Dermis microvascular lymphatic vessel endothelial cell (primary cell): ENCODE data around the gene RAB30. TPM values are rescaled to one million over a fixed set of nuclear protein-coding genes. Genes with fewer than 3 reads are reported as not detected.
"Not testable (repeated sequence)": the region's sequence is repeated elsewhere in the genome, so short reads cannot be mapped to it uniquely, and the experiment has no call there.

Source experiments
- DNase-seq, 2 donors: peaks; one replicate each; pipeline versions ENCODE4 v3.0.0 to v3.0.0-alpha.2; 2010; ENCODE audit warnings: low read depth in 2 of 2
- total RNA-seq: library from RNA; depleted of rRNA; stranded (reverse); fragments of >200 nt; gene quantifications from 2 replicates; pipeline ENCODE4 v1.2.1, GENCODE V29; 2014

Gene RAB30
- total RNA-seq, 1 donor from 2014 or later, result 8.1 TPM

GRCh38 chr11:82988936-82989627 lies 82.6 kb downstream of the RAB30 start:
- DNase-seq, result peak in 1 of 2 donors; percentile 42

GRCh38 chr11:82987997-82988396 lies 83.7 kb downstream of the RAB30 start:
- DNase-seq, result no peak

GRCh38 chr11:82986446-82986845 lies 85.3 kb downstream of the RAB30 start:
- DNase-seq, result peak in 1 of 2 donors; percentile 68

DNA sequence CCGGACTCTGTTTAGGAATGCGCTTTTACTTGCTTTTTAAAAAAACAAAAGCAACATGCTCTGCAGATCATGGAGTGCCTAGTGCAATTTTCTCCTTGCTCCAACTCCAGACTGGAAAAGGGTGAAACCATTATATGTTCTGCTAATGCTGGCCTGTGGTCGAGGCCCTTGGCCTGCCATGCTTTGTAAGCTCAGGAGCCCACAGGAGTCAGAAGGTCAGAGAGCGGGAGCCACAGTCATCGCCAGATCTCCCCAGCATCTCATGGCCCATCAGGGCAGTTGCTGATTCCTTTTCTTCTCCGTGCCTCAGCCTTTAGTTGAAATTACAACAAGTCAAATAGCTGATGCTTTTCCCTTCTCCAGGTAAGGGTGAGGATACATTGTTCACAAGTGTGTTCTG lies 89.8 kb downstream of the RAB30 start:
- DNase-seq, result no peak

DNA sequence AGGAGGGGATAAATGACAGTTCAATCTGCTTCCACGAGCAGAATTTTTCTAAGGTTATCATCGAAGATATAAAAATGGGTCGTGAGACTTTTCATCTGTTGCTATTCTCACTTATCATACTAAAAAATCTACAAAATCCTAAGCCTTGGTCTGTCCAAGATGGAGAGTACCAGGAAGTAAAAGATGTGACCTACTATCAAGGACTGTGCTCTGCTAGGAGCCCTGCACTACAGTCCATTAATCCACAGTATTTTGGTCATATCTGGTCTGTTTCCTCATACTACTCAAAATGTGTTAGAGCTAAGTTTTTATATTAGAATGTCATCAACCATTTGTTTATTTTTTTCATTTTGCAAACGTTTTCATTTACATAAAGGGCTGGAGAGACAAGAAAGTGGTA lies 90.8 kb downstream of the RAB30 start:
- no peak for DNase-seq

DNA sequence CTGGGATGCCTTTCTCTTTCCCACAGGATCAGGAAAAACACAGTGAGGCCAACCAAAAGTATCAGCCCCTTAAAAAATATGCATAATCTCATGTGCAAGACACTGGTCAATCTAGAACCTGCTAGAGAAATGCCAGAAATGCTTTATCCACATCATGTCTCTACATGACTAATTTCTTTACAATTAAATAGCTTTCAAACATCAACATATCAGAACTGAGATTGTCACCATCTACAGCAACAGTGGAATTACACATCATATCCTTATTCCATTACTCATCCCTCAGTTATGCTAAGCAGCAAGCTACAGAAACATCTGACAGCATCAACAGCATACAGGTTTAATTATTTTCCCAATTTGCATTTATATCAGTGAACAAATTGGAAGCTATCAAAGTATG lies 91.4 kb downstream of the RAB30 start:
- peak; percentile 61 to 88 for DNase-seq

- DNase-seq, result peak in 1 of 2 donors; percentile 12
Measured at GRCh38 chr11:82979824-82980223, 91.9 kb downstream of the RAB30 start.

GRCh38 chr11:82978422-82979099 lies 93.1 kb downstream of the RAB30 start:
- peak in 1 of 2 donors; percentile 22 for DNase-seq

DNA sequence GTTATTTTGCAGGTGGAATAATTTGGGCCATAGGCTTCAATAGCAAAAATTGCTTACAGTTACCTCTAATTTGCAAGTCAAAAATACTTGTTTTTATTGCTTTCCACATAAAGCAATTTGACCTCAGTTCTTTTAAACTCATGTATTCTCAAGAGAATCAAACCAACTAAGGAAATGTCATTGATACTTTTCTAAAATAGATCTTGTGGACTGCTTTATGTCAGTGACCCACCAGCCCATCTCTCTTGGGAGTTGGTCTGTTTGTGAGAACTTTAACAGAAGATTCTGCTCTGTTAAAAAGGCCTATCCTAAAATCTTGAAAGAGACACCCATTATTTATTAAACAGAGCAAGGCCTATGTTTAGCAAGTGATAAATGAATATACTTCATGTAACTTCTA lies 94.9 kb downstream of the RAB30 start:
- DNase-seq, result no peak

- no peak for DNase-seq
Measured at GRCh38 chr11:82975882-82976281, 95.8 kb downstream of the RAB30 start.

DNA sequence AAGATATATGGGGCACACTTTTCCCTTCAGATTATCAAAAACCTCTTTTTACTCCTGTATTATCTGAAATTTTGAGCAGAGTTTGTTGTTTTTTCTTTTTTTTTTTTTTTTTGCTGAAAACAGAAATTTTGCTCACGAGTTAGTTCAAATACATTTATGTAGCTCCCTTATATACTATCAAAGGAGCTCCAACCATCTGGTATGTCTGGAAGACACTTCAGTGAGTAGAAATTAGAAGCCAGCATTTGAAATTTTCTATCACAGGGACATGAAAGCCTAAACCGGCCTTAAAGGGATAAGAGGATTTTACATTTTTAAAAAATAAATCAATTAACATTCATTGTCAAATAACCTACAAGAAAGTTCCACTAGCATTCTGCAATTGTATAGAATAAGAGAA lies 96.8 kb downstream of the RAB30 start:
- no peak for DNase-seq

- DNase-seq, result no peak
Measured at GRCh38 chr11:82974135-82974534, 97.6 kb downstream of the RAB30 start.

DNA sequence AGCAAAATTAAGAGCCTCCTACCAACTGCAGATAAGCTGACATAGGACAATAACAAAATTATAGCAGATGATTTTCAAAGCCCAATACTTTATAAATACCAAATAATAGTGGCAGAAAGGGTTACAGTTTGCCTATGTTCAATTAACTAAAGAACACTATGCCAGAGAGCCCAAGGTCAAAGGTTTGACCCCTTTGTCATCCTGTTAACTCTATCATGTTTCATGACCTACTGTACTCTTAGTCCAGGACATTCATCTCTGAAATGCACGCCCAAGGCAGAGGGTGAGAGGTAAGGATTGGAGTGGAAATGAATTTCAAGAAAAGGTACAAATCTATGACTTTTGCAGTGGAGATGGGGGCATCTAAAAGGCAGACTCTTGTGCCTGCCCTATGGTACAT lies 99.6 kb downstream of the RAB30 start:
- no peak for DNase-seq

GRCh38 chr11:82971519-82971946 lies 100.2 kb downstream of the RAB30 start:
- not testable (repeated sequence) for DNase-seq

DNA sequence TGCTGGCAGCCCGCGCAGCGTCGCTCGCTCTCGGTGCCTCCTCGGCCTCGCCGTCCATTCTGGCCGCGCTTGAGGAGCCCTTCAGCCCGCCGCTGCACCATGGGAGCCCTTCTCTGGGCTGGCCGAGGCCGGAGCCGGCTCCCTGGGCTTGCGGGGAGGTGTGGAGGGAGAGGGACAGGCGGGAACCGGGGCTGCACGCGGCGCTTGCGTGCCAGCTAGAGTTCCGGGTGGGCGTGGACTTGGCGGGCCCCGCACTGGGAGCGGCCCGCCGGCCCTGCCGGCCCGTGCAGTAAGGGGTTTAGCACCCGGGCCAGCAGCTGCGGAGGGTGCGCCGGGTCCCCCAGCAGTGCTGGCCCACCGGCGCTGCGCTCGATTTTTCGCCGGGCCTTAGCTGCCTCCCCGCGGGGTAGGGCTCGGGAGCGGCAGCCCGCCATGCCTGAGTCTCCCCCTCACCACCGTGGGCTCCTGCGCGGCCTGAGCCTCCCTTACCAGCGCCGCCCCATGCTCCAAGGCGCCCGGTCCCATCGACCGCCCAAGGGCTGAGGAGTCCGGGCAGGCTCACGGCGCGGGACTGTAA lies 101.1 kb downstream of the RAB30 start:
- DNase-seq, result not testable (repeated sequence)

DNA sequence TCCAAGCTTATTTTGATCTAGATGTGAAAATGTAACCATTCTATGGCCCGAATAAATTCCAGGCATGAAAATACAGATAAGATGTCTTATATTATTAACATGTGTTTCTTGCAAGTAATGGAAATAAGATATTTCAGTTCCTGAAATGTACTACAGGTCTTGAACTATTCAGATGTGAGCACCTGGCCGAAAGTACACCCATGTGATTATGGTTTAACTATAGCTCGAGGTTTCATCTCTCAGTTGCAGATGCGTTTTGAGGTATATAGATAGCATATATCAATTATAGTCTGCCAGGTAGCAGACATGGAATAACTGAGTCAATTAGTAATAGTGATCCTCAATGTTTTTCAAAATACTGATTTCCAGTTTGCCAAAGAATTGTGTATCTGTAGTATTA lies 101.9 kb downstream of the RAB30 start:
- no peak for DNase-seq

GRCh38 chr11:82967381-82967780 lies 104.3 kb downstream of the RAB30 start:
- no peak for DNase-seq

- not testable (repeated sequence) for DNase-seq
Measured at GRCh38 chr11:82962021-82962420, 109.7 kb downstream of the RAB30 start.

DNA sequence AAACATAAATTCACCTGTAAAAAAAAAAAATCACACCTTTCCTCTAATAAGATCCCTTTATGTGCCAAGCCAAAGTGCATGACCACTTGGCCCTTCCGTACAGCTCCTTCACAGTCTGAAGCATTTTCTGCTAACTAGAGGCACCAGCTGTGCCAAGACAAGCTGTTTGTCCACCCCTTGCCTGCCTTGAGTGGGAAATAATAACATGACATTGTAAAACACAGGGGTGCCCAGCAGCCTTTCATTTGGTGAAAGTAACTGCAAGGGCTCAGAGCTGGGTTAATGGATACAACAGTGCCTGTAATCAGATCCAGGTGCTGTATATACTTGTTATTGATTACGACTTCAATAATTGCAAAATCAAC lies 110.9 kb downstream of the RAB30 start:
- DNase-seq, result no peak

GRCh38 chr11:82959987-82960778 lies 111.5 kb downstream of the RAB30 start:
- DNase-seq, result no peak

DNA sequence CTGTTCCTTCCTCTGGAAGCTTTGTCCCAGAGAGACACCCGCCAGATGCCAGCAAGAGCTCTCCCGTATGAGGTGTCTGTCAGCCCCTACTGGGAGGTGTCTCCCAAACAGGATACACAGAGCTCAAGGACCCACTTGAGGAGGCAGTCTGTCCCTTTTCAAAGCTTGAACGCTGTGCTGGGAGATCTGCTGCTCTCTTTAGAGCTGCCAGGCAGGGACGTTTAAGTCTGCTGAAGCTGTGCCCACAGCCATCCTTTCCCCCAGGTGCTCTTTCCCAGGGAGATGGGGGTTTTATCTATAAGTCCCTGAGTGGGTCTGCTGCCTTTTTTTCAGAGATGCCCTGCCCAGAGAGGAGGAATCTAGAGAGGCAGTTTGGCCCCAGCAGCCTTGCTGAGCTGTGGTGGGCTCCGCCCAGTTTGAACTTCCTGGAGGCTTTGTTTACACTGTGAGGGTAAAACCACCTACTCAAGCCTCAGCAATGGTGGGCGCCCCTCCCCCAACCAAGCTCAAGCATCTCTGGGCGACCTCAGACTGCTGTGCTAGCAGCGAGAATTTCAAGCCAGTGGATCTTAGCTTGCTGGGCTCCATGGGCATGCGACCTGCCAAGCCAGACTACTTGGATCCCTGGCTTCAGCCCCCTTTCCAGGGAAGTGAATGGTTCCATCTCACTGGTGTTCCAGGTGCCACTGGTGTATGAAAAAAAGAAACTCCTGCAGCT lies 115.8 kb downstream of the RAB30 start:
- not testable (repeated sequence) for DNase-seq
